WERI-Rb-1 (cell line): Measurements from ENCODE around the gene WDFY3.

Source experiments
- DNase-seq: peaks from one replicate; pipeline ENCODE4 v3.0.0-alpha.2; 2020
- H3K27ac ChIP-seq: fragments of 250-450 bp; sonication (Bioruptor Pico); 2 replicates; pipeline ENCODE4 v1.5.1; 2020; ENCODE audit warnings: mild to moderate bottlenecking, moderate library complexity
- H3K27me3 ChIP-seq: fragments of 250-450 bp; sonication (Bioruptor Pico); 2 replicates; pipeline ENCODE4 v1.5.1; 2021; ENCODE audit warnings: mild to moderate bottlenecking, low read depth, moderate library complexity; ENCODE audit not compliant: insufficient read depth, severe bottlenecking
- H3K36me3 ChIP-seq: fragments of 250-450 bp; sonication (Bioruptor Pico); 2 replicates; pipeline ENCODE4 v1.5.1; 2020; ENCODE audit warnings: mild to moderate bottlenecking, moderate library complexity
- H3K4me3 ChIP-seq: 2 replicates; pipeline ENCODE4 v1.5.1; 2011; ENCODE audit warnings: low read depth, mild to moderate bottlenecking, control low read depth, low read length
- H3K9me3 ChIP-seq: fragments of 250-450 bp; sonication (Bioruptor Pico); 2 replicates; pipeline ENCODE4 v1.5.1; 2021; ENCODE audit warnings: mild to moderate bottlenecking, moderate library complexity; ENCODE audit not compliant: severe bottlenecking
- TF ChIP-seq, protein P1 (sequence below): IDR thresholded peaks from 2 replicates; pipeline ENCODE4 v1.5.1; 2011; ENCODE audit warnings: low read depth, mild to moderate bottlenecking, control low read depth, inconsistent platforms, low read length

The WDFY3 gene

GRCh38 chr4:84940960-84941359 lies 25.5 kb downstream of the WDFY3 start:
- TF ChIP-seq, protein P1, sequence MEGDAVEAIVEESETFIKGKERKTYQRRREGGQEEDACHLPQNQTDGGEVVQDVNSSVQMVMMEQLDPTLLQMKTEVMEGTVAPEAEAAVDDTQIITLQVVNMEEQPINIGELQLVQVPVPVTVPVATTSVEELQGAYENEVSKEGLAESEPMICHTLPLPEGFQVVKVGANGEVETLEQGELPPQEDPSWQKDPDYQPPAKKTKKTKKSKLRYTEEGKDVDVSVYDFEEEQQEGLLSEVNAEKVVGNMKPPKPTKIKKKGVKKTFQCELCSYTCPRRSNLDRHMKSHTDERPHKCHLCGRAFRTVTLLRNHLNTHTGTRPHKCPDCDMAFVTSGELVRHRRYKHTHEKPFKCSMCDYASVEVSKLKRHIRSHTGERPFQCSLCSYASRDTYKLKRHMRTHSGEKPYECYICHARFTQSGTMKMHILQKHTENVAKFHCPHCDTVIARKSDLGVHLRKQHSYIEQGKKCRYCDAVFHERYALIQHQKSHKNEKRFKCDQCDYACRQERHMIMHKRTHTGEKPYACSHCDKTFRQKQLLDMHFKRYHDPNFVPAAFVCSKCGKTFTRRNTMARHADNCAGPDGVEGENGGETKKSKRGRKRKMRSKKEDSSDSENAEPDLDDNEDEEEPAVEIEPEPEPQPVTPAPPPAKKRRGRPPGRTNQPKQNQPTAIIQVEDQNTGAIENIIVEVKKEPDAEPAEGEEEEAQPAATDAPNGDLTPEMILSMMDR = no peak
- no peak for DNase-seq
- H3K36me3 ChIP-seq = peaks cover 6% of the 10 kb centered on the region
- no peaks in the 10 kb centered on the region for H3K27me3 ChIP-seq
- H3K4me3 ChIP-seq = no peak overlapping the region
- no peak overlapping the region for H3K27ac ChIP-seq
- H3K9me3 ChIP-seq = peaks cover 8% of the 10 kb centered on the region

GRCh38 chr4:84939113-84939512 lies 27.4 kb downstream of the WDFY3 start:
- H3K27me3 ChIP-seq = no peaks in the 10 kb centered on the region
- no peak for DNase-seq
- no peak overlapping the region for H3K4me3 ChIP-seq
- H3K36me3 ChIP-seq = peaks cover 6% of the 10 kb centered on the region
- TF ChIP-seq, protein P1 = no peak
- no peak overlapping the region for H3K27ac ChIP-seq
- peaks cover 8% of the 10 kb centered on the region for H3K9me3 ChIP-seq

DNA sequence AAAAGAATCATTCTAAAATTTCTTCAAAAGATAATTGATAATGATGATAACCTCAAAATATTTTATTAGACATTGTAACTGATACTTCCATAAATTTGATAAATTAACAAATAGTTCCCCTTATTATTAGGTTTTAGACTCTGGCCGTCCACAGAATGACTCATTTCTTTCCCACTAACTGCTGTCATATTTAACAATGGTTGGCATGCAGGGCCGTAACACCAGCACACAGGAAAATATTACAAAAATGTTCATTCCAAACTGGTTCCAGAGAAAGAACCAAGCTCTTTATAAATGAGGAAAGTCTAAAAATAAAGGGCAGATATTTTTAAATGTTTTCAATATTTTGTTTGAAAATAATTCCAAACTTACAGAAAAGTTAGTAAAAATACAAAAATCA lies 28.2 kb downstream of the WDFY3 start:
- Histone ChIP-seq H3K27me3 (no peaks in the 10 kb centered on the region), H3K36me3 (peaks cover 6% of the 10 kb centered on the region), H3K27ac (no peak overlapping the region), H3K4me3 (no peak overlapping the region), H3K9me3 (peaks cover 8% of the 10 kb centered on the region)
- no peak for DNase-seq
- TF ChIP-seq, protein P1 = no peak

DNA sequence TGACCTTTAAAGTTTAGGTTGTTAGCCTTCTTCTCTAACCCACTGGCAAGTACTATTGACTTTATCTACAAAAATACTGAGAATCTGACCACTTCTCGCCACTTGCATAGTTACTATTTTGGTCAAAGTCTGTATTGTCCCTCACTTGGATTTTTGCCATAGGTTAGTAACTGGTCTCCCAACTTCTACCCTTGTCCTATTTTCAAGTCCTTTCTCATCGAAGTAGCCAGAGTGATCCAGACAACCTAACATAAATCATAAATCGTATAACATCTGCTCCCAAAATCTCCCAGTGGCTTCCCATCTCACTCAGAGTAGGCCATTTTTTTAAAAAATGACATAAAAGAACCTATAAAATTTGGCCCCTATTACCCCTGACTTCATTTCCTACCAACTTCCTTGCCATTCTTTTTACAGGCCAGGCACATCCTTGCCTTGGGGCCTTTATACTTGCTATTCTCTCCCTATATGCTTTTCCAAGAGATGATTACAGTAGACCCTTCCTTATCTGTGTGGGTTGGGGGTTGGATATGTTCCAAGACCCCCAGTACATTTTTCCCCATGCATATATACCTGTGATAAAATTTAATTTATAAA lies 29.0 kb downstream of the WDFY3 start:
- Histone ChIP-seq H3K9me3 (peaks cover 8% of the 10 kb centered on the region), H3K36me3 (peaks cover 3% of the 10 kb centered on the region; the same call in 1 of the 2 replicates), H3K27ac (no peak overlapping the region), H3K4me3 (no peak overlapping the region), H3K27me3 (no peaks in the 10 kb centered on the region)
- TF ChIP-seq, protein P1 = no peak
- no peak for DNase-seq

- Histone ChIP-seq H3K27me3 (no peaks in the 10 kb centered on the region), H3K4me3 (no peak overlapping the region), H3K27ac (no peak overlapping the region), H3K9me3 (peaks cover 2% of the 10 kb centered on the region), H3K36me3 (no peaks in the 10 kb centered on the region)
- TF ChIP-seq, protein P1 = no peak
- DNase-seq = no peak
Measured at GRCh38 chr4:84936123-84936522, 30.4 kb downstream of the WDFY3 start.

- no peaks in the 10 kb centered on the region for H3K27me3 ChIP-seq
- peaks cover 10% of the 10 kb centered on the region for H3K36me3 ChIP-seq
- no peak for DNase-seq
Measured at GRCh38 chr4:84932462-84932861, 34.0 kb downstream of the WDFY3 start.

More at GRCh38 chr4:84932462-84932861, 34.0 kb downstream of the WDFY3 start:
- TF ChIP-seq, protein P1 = no peak
- no peak overlapping the region for H3K27ac ChIP-seq
- H3K4me3 ChIP-seq = no peak overlapping the region
- H3K9me3 ChIP-seq = no peaks in the 10 kb centered on the region
